DMS53 treated with DMSO at 0.1 percent for 48 hours (cell line): Measurements from ENCODE around the gene MMADHC.

Source experiments
- DNase-seq: peaks from one replicate; lab custom pipeline; 2025; ENCODE audit not compliant: unreplicated experiment; lab: John Stamatoyannopoulos, UW

MMADHC gene

DNA sequence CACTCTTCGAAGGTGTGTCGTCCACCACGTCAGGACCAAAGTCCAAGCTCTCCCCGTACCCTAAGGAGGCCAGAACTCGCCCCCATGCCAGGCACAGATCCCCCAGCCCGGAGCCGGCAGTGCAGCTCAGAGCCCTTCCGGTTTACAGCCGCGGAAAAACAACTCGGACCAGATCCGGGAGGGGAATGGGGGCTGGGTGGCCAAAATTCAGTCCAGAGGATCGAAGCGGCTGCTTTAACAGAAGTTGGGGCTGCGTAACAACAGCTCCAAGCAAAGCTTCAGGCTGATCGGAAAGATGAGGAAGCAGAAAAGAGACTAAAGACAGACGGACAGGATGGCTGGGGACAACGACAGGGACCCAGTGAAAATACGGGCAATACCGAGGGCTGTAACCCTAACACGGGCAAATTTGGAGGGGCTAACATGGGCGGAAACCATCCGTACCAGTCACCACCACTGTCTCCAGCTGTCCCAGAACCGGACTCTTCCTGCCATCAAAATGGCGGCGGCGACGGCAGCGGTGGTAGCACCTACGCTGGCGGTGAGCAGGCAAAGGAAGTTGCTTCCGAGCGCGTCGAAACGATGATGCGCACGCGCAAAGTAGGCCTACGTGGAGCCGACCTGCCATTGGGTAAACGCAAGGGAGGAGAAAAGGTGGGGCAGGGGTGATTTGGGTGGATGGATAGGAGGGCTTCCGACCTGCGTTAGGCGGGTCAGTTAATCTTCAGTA is at the start of gene MMADHC:
MMADHC (minus strand) TSS at position 556 of the 730 bp plus-strand sequence. CDS start 678 bp downstream, outside the sequence.
- peak; percentile 57 for DNase-seq

DNA sequence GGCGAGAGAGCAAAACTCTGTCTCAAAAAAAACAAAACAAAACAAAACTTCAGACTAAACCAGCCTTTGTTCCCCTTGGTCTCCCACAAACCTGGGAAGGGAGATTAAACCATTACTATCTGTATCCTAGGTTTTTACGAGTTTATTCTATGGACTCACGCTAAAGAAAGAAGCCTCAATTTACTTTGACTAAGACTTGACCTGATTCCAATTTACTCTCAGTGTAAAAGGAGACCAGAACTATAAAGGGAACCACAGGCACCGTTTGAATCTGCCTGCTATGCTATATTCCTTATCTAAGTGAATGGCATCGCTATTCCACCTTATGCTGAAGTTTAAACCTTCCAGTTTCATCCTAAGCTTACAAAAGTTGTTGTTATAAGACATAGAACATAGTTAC is 46.5 kb upstream of the MMADHC start:
- DNase-seq: no peak

DNA sequence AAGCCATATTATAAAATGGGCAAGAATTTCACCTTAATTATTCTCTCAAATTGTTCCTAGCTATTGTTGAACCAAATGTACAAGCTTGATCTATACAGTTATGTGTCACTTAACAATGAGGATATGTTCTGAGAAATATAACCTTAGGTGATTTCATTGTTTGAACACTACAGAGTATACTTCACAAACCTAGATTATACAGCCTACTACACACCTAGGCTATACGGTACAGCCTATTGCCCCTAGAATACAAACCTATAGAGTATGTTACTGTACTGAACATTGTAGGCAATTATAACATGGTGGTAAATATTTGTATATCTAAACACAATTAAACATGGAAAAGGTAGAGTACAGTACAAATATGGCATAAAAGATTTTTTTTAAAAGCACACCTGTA is 42.9 kb upstream of the MMADHC start:
- no peak for DNase-seq

DNA sequence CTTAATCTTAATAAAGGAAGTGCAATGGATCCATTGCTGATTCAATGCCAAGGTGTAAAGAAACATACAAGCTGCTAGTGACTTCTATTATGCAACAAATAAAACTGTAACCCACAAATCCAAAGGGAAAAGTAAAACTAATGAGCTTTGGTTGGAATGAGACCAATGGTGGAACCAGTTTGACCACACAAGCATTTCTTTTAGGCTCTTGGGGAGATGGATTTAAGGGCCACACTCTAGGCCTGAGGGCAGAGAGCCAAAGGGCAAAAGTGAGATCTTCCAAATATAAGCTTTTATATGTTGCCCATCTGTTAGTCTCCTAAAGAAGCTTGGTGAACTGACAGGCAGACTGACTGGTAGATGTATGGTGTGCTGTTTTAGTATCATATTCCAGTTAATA is 41.5 kb upstream of the MMADHC start:
- DNase-seq: no peak

DNA sequence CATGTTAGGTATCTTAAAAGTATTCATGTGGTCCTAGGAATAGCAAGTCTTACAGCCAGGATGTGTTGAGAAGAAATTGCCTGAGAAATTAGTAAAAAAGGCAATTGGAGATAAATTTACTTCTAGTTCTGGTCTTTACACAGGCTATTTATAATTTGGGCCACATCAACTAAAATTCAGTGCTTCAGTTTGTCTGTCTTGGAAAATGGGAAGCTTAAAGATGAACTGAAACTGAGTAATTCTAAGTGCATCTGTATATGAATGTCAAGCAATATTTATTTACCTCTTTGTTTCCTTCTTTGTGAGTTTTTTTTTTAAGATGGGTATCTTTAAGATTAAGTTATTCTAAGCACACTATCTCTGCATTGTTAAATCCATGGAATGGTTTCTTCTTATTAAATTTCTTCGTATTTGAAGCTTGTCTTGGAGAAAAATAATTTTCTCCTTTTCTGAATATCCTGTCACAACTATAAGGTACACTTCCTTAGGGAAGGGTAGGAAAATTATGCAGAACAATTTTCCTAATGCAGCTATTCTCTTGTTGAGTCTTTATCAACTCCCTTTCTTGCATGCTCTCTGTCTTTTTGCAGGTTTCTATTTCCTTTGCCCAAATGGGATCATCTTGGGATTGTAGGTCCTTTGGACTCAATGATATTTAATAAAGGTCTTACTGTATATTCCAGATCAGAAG is 39.7 kb upstream of the MMADHC start:
- no peak for DNase-seq

DNA sequence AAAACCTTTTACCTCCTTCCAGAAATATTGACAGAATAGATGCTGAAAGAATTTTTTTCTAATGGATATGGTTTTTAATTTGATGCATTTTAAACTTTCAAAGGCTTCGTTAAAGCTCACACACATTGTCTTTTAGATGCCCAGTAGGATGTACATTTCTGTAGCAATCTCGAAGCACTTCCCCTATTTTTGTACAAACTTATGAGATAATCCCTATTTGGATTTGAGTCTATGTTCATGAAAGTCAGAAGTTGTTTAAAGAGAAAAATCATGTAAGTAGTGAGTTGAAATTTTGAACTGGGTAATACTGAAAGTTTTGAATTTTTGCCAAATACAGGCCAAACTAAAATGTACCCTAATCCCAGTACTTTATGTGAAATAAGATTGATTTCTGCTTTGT is 38.1 kb upstream of the MMADHC start:
- DNase-seq: no peak

DNA sequence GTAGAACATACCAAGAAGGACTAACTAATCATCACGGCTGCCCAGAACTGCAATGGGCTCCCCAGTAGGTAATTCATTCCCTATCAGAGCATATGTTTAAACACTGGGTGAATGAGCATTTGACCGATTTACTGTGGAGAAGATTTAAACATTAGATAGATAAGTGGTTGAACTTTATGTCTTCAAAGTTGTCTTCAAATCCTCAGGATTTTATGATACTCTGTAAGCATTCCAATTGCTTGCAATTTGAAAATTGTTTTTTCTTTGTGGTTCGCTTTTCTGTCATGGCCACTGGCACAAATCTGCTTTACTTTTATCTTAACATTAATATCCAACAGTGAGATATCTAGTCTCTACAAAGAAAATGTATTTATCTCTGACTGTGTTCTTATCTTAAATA is 37.7 kb upstream of the MMADHC start:
- no peak for DNase-seq

DNA sequence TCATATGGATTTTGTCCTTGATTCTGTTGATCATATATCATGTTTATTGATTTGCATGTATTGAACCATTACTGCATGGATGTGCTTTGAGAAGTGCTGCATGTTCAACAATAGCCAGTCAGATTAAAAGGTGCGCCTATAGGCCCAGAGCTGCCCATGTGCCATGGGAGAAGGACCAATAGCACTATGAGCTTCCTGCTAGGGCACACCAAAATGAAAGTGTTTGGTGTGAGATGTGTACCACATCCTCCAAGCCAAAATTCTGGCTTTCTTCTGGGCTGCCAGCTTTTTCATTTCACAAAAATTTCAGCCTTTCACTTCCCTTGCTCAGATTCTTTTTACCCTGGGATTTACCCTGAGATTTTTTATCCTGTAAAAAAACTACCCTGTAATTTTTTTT is 34.8 kb upstream of the MMADHC start:
- no peak for DNase-seq

DNA sequence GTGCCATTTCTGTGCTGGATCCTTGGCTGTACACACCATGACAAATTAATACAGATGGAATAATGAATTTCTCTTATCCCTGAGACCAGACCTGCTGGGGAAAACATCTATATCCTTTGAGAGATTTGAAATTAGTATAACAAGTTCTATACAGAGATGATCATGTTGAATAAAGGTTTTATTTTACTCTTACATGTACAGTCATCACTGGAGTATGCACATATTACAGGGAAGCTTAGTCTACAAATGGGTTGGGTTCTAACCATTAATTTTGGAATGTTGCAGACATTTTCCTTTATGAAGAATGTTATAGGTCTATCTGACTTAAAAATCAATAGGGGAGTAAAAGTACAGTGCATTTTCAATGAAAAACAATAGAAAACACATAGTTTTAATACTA is 29.9 kb upstream of the MMADHC start:
- DNase-seq: no peak

DNA sequence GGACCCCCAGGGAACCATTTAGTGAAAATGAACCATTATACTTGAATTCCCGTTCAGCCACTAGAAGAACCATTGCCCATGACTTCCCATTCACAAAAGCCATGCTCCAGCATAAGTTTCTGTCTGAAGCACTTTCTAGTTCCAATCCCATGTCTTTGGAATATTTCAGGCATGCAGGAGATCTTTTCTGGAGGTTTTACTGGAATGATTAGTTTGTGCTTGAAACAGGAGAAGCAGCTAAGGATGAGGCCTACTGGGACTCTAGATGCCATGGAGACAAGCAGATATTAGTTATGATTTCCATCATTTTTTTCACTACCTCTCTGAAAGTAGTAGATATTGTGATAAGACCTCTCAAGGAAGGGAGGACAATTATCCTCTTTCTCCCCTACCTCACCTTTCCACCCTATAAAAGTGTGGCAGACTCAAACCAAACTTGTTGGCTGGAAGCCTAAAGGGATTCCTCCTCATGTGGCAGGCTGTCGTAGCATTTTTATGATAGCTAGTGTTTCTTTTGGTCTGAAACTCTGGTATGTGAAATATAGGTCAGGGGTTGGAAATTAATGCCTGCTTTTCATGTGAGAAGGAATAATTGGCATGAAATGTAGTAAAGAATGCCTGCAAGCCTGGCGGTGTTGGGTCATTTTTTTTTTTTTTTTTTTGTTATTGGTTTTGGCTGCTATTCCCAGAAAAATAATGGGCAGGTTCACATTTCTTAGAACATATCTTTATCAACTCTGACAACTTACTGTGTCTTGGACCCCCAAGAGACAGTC is 29.3 kb upstream of the MMADHC start:
- DNase-seq: no peak

DNA sequence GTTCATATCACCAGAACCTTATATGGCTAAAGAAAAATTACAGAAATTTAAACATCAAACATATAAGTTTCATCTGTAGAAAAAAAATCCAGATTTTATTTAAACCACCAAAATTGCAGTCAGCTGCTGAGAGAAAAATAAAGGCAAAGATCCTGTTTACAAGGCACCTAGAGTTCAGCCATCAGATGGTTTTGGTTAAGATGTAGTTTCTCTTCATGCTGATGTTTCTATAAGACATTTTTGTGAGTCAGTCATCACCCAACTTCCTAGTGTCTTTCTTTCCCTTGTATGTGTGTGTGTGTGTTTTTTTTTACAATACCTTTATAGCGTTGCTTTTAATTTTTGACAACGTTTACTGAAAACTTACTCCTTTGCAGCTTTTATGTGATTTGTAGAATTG is 26.1 kb upstream of the MMADHC start:
- no peak for DNase-seq

DNA sequence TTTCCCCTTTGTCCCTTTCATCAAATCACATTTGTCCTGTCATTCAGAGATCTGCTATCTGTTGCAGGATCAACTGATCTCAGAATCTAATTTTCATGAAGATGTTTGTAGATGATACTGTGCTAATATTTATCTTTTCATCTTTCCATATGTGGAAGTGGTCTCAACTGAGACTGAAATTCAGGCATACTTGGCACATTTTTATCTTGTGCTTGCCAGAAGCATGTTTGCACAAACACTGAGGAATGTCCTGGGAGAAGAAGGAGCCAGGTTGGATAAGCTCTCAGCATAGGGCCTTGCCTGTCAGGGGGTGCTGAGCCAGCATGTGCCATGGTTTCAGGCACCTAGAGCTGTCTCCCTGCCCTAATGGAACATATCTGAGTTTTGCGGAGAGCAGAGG is 24.5 kb upstream of the MMADHC start:
- no peak for DNase-seq

DNA sequence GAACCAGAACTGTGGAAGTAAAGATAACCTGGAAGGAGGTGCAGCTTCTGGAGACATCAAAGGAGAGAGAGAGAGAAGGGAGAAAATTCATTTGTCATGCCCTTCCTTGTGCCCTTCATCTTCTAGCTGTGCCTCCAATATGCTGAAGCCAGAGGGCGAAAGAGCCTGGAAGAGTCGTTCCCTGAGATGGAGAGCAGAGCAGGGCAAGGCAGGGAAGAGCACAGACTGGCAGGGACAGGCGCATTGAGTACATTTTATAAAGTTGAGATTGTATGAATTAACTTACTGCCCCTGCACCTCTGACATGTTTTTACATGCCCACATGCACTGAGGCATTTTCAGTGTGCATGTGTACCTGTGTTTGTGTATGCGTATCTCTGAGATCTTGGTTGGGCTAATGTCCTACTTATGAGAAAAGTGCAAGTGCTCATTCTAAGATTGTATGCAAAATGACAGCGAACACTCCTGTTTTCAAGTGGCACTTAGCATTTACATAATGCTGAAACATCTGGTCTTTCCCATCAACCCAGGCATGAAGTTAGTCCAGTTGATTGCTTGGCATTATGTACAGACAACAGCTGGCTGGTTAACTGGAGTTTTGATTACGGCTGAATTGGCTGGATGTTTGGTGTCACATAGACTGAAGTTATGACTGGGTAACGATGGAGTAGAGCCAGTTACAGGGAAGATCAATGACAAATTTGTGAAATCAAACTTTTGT is 23.7 kb upstream of the MMADHC start:
- DNase-seq: no peak

DNA sequence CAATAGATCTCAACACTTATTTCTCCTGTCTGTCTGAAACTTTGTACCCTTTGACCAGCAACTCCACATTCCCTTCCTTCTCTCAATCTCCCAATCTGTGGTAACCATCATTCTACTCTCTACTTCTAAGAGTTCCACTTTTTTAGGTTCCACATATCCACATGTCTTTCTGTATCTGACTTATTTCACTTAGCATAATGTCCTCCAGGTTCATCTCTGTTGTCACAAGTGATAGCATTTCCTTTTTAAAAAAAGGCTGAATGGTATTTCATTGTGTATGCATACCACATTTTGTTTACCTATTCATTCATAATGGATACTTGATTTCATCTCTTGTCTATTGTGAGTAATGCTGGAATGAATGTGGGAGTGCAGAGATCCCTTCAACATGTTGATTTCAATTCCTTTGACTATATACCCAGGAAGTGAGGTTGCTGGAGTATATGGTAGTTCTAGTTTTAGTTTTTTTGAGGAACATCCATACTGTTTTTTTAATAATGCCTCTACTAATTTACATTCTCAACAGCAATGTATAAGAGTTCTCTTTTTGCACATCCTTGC is 18.8 kb upstream of the MMADHC start:
- no peak for DNase-seq

DNA sequence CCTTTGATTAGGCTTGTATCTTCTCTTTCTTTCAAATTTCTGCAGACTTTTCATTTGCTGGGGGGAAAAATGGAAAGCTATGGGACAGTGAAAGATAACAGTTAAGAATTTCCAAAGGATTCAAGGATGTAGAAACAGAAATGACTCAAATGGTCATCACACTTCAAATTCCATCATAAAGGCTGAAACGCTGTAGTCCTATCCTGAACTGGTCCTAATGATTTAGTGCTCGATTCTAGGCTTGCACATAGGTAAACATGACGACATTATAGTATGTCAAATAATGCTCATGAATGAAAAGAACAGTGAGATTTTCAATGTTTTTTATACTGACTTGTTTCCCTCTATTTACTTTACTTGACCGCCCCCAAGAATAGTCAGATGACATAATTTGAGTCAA is 15.7 kb upstream of the MMADHC start:
- DNase-seq: no peak

DNA sequence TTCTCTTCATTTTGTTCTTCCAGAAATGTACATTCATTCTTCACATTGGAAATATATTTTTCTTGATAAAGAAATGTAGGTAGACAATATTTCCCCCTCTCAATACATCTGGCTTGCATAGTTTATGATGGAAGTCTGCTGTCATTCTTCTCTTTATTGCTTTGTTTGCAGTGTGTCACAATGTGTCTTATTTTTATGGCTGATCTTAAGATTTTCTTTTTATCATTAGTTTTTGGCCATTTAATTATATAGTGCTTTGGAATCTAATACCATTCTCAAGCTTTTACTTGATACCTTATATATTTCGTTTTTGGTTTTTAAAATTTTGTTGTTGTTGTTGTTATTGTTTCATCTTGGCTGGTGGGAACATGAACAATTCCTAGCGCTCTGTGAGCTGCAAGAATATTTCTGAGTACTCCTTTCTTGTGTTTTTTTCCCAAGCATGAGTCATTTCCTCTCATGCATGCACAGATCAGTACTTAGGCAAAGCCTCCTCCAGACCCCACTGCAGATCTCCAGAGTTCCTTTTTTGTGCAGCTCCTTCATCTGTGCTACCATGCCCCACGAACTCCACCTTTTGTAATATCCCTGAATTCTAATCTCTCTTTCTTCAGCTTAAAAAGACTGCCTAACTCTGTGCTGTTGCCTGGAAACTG is 13.7 kb upstream of the MMADHC start:
- DNase-seq: no peak

DNA sequence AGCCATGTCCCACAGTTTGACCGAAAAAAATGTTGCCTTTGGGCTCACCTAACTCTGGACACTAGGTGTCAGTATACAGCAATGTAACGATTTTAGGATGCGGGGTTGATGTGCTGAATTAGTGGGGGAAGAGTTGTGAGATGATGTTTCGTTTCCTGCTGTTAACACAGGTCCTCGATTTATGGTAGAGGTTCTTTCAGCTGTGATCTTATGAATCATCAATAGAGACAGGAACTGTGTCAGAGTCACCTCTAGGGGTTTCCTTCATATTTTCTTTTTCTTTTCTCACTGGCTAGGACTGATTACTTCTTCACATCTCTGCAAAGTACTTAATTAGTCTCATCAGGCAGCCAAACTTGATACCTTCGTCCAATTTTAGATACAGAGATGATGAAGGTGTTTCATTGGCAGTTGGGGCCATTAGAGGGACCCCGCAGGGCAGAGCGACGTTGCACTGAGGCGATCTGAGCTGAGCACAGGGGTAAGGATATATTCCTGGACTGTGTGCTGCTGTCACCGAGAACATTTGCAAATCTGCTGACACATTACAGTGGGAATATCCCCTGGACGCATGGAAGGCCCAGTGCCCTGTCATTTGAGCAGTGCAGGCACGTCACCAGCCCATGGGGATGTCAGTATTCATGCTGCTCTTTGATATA is 10.2 kb upstream of the MMADHC start:
- peak; percentile 13 for DNase-seq

DNA sequence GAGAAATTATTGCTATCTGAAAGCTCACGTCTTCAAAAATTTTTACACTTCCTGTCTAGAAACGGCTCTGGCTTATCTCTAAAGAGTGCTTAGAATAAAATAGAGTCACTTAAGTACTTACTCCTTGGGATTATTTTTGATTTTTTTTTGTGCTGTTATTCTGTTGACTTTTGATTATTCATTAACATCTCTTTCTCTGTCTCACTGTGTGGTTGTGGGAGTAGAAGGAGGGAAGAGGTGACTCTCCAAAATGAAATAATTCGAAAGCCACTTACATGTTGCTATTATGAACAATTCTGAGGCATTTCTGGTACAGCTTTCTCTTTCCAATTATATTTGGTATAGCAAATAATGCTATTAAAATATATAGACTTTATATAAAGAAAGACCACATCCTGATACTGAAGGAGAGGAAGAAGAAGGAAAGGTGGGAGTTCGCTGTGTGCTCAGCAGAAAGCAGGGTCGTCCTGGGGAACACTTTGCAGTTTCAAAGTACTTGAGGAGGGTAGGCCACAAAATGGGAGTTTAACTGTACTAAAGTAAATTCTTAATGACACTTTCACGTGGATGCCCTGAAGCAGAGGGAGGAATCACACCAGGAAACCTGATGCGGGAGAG is 9.6 kb upstream of the MMADHC start:
- no peak for DNase-seq

DNA sequence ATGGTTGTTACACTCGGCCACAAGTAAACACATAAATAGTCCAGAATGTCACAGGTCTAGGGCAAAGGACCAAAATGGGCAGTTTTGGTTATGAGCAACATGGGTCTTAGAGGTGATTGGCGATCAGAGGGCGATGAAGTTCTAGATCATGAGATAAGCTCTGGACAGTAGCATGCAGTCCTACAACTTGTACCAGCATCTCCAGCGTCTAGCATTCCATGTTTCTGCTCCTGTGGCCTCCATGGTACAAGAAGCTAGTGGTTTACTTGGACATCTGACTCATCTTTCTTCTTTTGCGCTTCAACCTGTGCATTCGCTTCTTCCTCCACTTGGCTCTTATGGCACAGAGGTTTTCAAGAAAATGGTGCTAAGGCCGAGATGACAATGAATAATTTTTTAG is 8.9 kb upstream of the MMADHC start:
- DNase-seq: no peak
